ENCODE results near the gene RUBCN.
A peak's percentile ranks its signal among the peaks of the same experiment; 100 is the strongest.
"Not testable (repeated sequence)": the region's sequence is repeated elsewhere in the genome, so short reads cannot be mapped to it uniquely, and the experiment has no call there.

RUBCN gene

DNA sequence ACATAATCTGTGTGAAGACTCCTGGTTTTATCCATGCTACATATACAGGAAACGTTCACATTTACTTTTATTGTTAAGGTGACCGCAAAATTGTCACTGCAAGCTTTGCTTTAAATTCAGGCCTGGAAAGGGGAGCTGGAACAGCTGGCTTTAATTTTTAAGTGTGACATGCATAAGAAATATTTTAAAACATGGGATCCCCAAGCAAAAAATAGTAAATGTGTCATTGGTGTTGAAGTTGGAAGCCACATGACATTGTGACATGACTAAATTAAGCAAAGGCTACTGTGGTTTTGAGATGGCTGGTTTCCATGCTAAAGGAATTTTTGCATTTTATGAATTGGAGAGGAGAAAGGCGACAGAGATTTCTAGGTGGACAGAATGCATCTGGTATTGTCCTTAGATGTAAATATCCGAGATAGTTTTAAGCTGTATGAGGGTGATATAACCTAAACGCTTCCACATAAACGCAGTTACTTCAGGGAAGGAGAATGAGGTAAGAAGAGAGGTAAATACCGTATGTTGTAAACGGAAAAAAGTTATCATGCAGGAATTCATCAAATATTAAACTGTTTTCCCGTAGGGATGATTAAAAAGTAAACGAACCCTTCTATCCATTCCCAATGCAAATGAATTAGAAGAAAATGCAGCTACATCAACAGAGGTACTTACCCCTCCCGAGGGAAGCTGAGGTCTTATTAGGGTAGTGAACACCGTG is 12.1 kb upstream of the RUBCN start:
- Histone ChIP-seq H3K4me1 (peaks cover 12% of the 10 kb centered on the region), H3K36me3 (replicated peaks) (no peaks in the 10 kb centered on the region), H3K4me3 (peak overlapping the region; percentile 69), H3K9me3 (no peaks in the 10 kb centered on the region), H3K27me3 (ENCODE audit: low read depth) (no peaks in the 10 kb centered on the region)
- in situ Hi-C loops (cut with MboI; ENCODE audit: low sequenced_read_pairs) = no loop called here
- no peak for DNase-seq (ENCODE audit: low spot score in 2 of 2)

GRCh38 chr3:197746801-197747237 is 10.1 kb upstream of the RUBCN start:
- Histone ChIP-seq H3K36me3 (replicated peaks) (no peaks in the 10 kb centered on the region), H3K4me1 (peaks cover 7% of the 10 kb centered on the region), H3K9me3 (no peaks in the 10 kb centered on the region), H3K4me3 (no peak overlapping the region), H3K27me3 (ENCODE audit: low read depth) (no peaks in the 10 kb centered on the region)
- in situ Hi-C loops (cut with MboI; ENCODE audit: low sequenced_read_pairs) = no loop called here
- peak; percentile 30 to 34 for DNase-seq (ENCODE audit: low spot score in 2 of 2)

DNA sequence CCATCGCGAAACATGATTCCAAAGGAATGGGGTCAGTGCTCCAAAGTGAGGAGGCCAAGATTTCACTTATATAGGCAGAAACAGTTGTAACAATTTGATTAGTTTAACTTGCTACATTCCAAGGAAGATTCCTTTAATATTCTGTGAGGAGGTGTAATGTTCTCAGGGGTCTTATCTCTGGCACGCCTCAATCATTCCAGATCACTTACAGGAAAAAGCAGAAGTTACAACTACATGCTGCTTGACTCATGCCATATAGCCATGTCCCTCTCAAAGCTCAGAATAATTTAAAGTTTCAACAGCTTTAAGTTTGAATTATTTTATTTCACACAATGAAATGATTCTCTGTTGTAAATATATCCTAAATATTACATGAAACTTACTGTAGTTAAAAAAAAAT is 9.5 kb upstream of the RUBCN start:
- no peak for DNase-seq (ENCODE audit: low spot score in 2 of 2)
- Histone ChIP-seq H3K4me3 (no peak overlapping the region), H3K9me3 (no peaks in the 10 kb centered on the region), H3K27me3 (ENCODE audit: low read depth) (no peaks in the 10 kb centered on the region), H3K36me3 (replicated peaks) (no peaks in the 10 kb centered on the region), H3K4me1 (peaks cover 7% of the 10 kb centered on the region)
- in situ Hi-C loops (cut with MboI; ENCODE audit: low sequenced_read_pairs) = no loop called here

DNA sequence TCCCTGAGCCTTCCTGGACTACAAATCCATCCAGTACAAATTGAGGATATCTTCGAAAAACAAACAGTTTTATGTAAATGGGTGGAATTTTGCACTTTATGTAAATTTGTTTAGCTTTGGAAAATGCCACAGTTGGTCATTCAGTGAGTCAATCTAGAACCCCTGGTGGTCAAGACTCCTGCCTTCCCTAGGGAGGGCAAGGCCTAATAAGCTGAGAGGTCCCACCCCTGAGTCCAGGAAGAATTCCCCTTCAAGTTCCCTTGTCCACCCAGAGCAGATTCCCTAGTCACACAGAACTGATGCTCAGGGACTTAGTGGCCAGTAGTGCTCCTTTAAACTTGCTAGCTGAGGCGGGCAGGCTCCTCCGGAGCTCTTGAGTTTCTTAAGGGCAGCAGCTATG is 6.1 kb upstream of the RUBCN start:
- no peak for DNase-seq (ENCODE audit: low spot score in 2 of 2)
- no peaks in the 10 kb centered on the region for H3K27me3 ChIP-seq (ENCODE audit: low read depth)
- no peak overlapping the region for H3K4me3 ChIP-seq
- no peaks in the 10 kb centered on the region for H3K36me3 ChIP-seq (replicated peaks)
- no peaks in the 10 kb centered on the region for H3K9me3 ChIP-seq
- in situ Hi-C loops (cut with MboI; ENCODE audit: low sequenced_read_pairs) = no loop called here
- peaks cover 7% of the 10 kb centered on the region for H3K4me1 ChIP-seq

GRCh38 chr3:197737749-197738462 is 1.2 kb upstream of the RUBCN start:
- Histone ChIP-seq H3K4me1 (peaks cover 14% of the 10 kb centered on the region), H3K27me3 (ENCODE audit: low read depth) (no peaks in the 10 kb centered on the region), H3K36me3 (replicated peaks) (no peaks in the 10 kb centered on the region), H3K4me3 (peak overlapping the region; percentile 79), H3K9me3 (no peaks in the 10 kb centered on the region)
- in situ Hi-C loops (cut with MboI; ENCODE audit: low sequenced_read_pairs) = no loop called here
- no peak for DNase-seq (ENCODE audit: low spot score in 2 of 2)

GRCh38 chr3:197737319-197737649 is 580 bp upstream of the RUBCN start:
- in situ Hi-C loops (cut with MboI; ENCODE audit: low sequenced_read_pairs) = no loop called here

GRCh38 chr3:197736010-197736490 is 654 bp downstream of the RUBCN start:
- Histone ChIP-seq H3K27me3 (ENCODE audit: low read depth) (no peaks in the 10 kb centered on the region), H3K9me3 (no peaks in the 10 kb centered on the region; the same call in 1 of the 2 replicates), H3K4me1 (peaks cover 16% of the 10 kb centered on the region), H3K4me3 (peak overlapping the region; percentile 79), H3K36me3 (replicated peaks) (no peaks in the 10 kb centered on the region)
- in situ Hi-C loops (cut with MboI; ENCODE audit: low sequenced_read_pairs) = no loop called here
- peak in 1 of 2 experiments; percentile 44 for DNase-seq (ENCODE audit: low spot score in 2 of 2)

More at GRCh38 chr3:197737319-197737649, 580 bp upstream of the RUBCN start:
- Histone ChIP-seq H3K36me3 (replicated peaks) (no peaks in the 10 kb centered on the region), H3K4me1 (peaks cover 14% of the 10 kb centered on the region), H3K4me3 (peak overlapping the region; percentile 79), H3K27me3 (ENCODE audit: low read depth) (no peaks in the 10 kb centered on the region), H3K9me3 (no peaks in the 10 kb centered on the region)
- DNase-seq (ENCODE audit: low spot score in 2 of 2) = peak; percentile 13 to 16

DNA sequence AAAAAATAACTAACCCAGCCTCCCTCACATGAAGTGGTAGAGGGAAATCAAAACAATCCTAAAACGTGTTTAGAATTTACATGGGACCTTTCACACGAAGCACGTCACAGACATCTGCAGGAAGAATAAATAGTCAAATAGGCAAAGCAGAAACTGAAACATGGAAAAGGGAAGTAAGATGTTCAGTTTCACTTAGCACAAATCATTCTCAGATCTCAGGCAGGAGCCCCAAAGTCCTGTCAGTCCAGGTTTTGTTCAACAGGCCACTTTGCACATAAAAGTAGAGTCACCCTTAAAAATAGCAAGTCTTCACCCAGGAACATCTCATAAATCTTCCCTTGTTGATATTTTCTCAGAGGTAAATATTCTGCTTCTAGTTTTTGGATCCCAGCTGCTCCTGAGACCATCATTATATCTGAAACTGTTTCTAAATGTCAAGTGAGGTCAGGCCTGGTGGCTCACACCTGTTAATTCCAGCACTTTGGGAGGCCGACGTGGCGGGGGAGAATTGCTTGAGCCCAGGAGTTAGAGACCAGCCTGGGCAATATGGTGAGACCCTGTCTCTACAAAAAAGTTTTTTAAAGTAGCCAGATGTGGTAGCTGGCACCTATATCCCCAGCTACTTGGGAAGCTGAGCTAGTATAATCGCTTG is 1.9 kb downstream of the RUBCN start:
- in situ Hi-C loops (cut with MboI; ENCODE audit: low sequenced_read_pairs) = no loop called here
- H3K9me3 ChIP-seq = no peaks in the 10 kb centered on the region; the same call in 1 of the 2 replicates
- no peak overlapping the region for H3K4me3 ChIP-seq
- H3K36me3 ChIP-seq (replicated peaks) = no peaks in the 10 kb centered on the region
- H3K27me3 ChIP-seq (ENCODE audit: low read depth) = no peaks in the 10 kb centered on the region
- no peak for DNase-seq (ENCODE audit: low spot score in 2 of 2)
- H3K4me1 ChIP-seq = peaks cover 17% of the 10 kb centered on the region

- peaks cover 17% of the 10 kb centered on the region for H3K4me1 ChIP-seq
- no peaks in the 10 kb centered on the region for H3K27me3 ChIP-seq (ENCODE audit: low read depth)
- H3K9me3 ChIP-seq = no peaks in the 10 kb centered on the region; the same call in 1 of the 2 replicates
- H3K36me3 ChIP-seq (replicated peaks) = no peaks in the 10 kb centered on the region; the same call in 1 of the 2 replicates
- no peak for DNase-seq (ENCODE audit: low spot score in 2 of 2)
- in situ Hi-C loops (cut with MboI; ENCODE audit: low sequenced_read_pairs) = no loop called here
- H3K4me3 ChIP-seq = no peak overlapping the region
Observed at GRCh38 chr3:197733042-197733441, 3.7 kb downstream of the RUBCN start.

DNA sequence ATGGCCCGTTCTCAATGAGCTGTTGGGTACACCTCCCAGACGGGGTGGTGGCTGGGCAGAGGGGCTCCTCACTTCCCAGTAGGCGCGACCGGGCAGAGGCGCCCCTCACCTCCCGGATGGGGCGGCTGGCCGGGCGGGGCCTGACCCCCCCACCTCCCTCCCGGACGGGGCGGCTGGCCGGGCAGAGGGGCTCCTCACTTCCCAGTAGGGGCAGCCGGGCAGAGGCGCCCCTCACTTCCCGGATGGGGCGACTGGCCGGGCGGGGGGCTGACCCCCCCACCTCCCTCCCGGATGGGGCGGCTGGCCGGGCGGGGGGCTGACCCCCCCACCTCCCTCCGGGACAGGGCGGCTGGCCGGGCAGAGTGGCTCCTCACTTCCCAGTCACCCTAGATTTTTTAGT is 5.2 kb downstream of the RUBCN start:
- in situ Hi-C loops (cut with MboI; ENCODE audit: low sequenced_read_pairs); H3K27me3 ChIP-seq (ENCODE audit: low read depth); DNase-seq (ENCODE audit: low spot score in 2 of 2); H3K36me3 ChIP-seq (replicated peaks); H3K9me3 ChIP-seq; H3K4me3 ChIP-seq: not testable (repeated sequence)
- H3K4me1 ChIP-seq = peaks cover 12% of the 10 kb centered on the region

GRCh38 chr3:197730770-197731169 is 5.9 kb downstream of the RUBCN start:
- H3K4me3 ChIP-seq; H3K27me3 ChIP-seq (ENCODE audit: low read depth); H3K36me3 ChIP-seq (replicated peaks); DNase-seq (ENCODE audit: low spot score in 2 of 2); in situ Hi-C loops (cut with MboI; ENCODE audit: low sequenced_read_pairs); H3K9me3 ChIP-seq; H3K4me1 ChIP-seq: not testable (repeated sequence)

DNA sequence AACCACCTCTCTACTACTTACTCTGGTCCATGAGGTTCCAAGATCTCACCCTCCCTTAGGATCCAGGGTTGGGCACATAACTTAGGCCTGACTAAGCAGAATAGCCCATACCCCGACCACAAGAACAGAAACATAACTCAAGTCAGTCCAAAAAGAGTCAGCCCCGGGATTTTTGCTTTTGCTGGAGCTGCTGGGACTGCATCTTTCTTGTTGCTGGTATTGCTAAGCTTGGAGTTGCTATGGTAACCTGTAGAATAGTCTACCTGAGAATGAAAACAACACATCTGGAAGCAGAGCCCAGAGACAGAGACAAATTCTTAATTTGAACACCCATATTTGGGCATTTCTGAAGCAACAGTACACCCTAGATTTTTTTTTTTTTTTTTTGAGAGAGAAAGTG is 6.5 kb downstream of the RUBCN start:
- Histone ChIP-seq H3K27me3 (ENCODE audit: low read depth) (no peaks in the 10 kb centered on the region), H3K4me1 (peaks cover 3% of the 10 kb centered on the region; the same call in 1 of the 2 replicates), H3K36me3 (replicated peaks) (no peaks in the 10 kb centered on the region; the same call in 1 of the 2 replicates), H3K4me3 (no peak overlapping the region), H3K9me3 (no peaks in the 10 kb centered on the region; the same call in 1 of the 2 replicates)
- in situ Hi-C loops (cut with MboI; ENCODE audit: low sequenced_read_pairs) = no loop called here
- no peak for DNase-seq (ENCODE audit: low spot score in 2 of 2)

GRCh38 chr3:197728487-197728886 is 8.2 kb downstream of the RUBCN start:
- peaks cover 3% of the 10 kb centered on the region; the same call in 1 of the 2 replicates for H3K4me1 ChIP-seq
- H3K27me3 ChIP-seq (ENCODE audit: low read depth) = no peaks in the 10 kb centered on the region
- no peak overlapping the region for H3K4me3 ChIP-seq
- in situ Hi-C loops (cut with MboI; ENCODE audit: low sequenced_read_pairs) = no loop called here
- no peaks in the 10 kb centered on the region; the same call in 1 of the 2 replicates for H3K36me3 ChIP-seq (replicated peaks)
- DNase-seq (ENCODE audit: low spot score in 2 of 2) = no peak
- no peaks in the 10 kb centered on the region; the same call in 1 of the 2 replicates for H3K9me3 ChIP-seq

DNA sequence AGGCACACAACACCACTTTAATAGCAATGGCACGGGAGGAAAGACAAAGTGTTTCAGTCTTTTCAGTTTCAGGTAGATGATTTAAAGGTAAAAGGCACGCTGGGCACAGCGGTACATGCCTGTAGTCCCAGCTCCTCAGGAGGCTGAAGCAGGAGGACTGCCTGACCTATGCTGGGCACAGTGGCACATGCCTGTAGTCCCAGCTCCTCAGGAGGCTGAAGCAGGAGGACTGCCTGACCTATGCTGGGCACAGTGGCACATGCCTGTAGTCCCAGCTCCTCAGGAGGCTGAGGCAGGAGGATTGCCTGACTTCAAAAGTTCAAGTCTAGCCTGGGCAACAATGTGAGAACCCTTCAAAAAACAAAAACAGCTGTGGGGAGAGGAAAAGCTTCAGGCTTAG is 8.8 kb downstream of the RUBCN start:
- H3K9me3 ChIP-seq; H3K36me3 ChIP-seq (replicated peaks); H3K4me3 ChIP-seq; H3K4me1 ChIP-seq; H3K27me3 ChIP-seq (ENCODE audit: low read depth); DNase-seq (ENCODE audit: low spot score in 2 of 2); in situ Hi-C loops (cut with MboI; ENCODE audit: low sequenced_read_pairs): not testable (repeated sequence)
